BLaER1 treated with 17β-estradiol and CSF1 and Interleukin-3, amounts not matched to agents 10 nM and 100 nM (cell line): ENCODE results near the gene GAGE1.

Experiments
- H3K27ac ChIP-seq, 11 experiments: shearing (Covaris generic); formaldehyde crosslinking; 2 replicates each; pipeline ENCODE4 v1.8.1; 2022
- H3K27me3 ChIP-seq, 11 experiments: shearing (Covaris generic); formaldehyde crosslinking; 2 replicates each; pipeline ENCODE4 v1.8.1; 2022
- H3K36me3 ChIP-seq, 11 experiments: shearing (Covaris generic); formaldehyde crosslinking; 2 replicates each; pipeline ENCODE4 v1.8.1; 2022
- H3K4me1 ChIP-seq, 10 experiments: shearing (Covaris generic); formaldehyde crosslinking; 2 replicates each; pipeline ENCODE4 v1.8.1; 2022
- H3K4me2 ChIP-seq, 11 experiments: shearing (Covaris generic); formaldehyde crosslinking; 2 replicates each; pipeline ENCODE4 v1.8.1; 2022
- H3K4me3 ChIP-seq, 10 experiments: shearing (Covaris generic); formaldehyde crosslinking; 2 replicates each; pipeline ENCODE4 v1.8.1; 2022
- H3K9ac ChIP-seq, 11 experiments: shearing (Covaris generic); formaldehyde crosslinking; 2 replicates each; pipeline ENCODE4 v1.8.1; 2022
- H3K9me3 ChIP-seq, 11 experiments: shearing (Covaris generic); formaldehyde crosslinking; replicated peaks in 1 of 11; 2 replicates each; pipeline ENCODE4 v1.8.1; 2022
- H4K20me1 ChIP-seq, 11 experiments: shearing (Covaris generic); formaldehyde crosslinking; 2 replicates each; pipeline ENCODE4 v1.8.1; 2022
- Cebpa-rat ChIP-seq, 11 experiments: shearing (Covaris generic); IDR thresholded peaks; 2 replicates each; pipeline ENCODE4 v1.8.1; 2022

Gene GAGE1

GRCh38 chrX:49610718-49611310, 12.0 kb downstream of the GAGE1 start:
- H3K27me3 ChIP-seq = peaks cover 67 to 99% (median 86%) of the 10 kb centered on the region in 11 experiments
- H3K36me3 ChIP-seq = no peaks in the 10 kb centered on the region
- no peak overlapping the region for H3K4me2 ChIP-seq
- no peak overlapping the region for H3K9ac ChIP-seq
- TF ChIP-seq Cebpa-rat (IDR thresholded peaks at IDR 0.05) = no peak
- H3K4me3 ChIP-seq = no peak overlapping the region
- no peaks in the 10 kb centered on the region for H3K4me1 ChIP-seq
- H3K27ac ChIP-seq = no peak overlapping the region
- no peaks in the 10 kb centered on the region for H3K9me3 ChIP-seq
- peaks cover 0 to 3% (median 0%) of the 10 kb centered on the region in 11 experiments; a peak in 1 of 22 replicates for H4K20me1 ChIP-seq

GRCh38 chrX:49618574-49618973, 19.8 kb downstream of the GAGE1 start:
- H3K27me3 ChIP-seq = peaks cover 49 to 62% (median 58%) of the 10 kb centered on the region in 11 experiments
- TF ChIP-seq Cebpa-rat (IDR thresholded peaks at IDR 0.05) = no peak
- H3K9me3 ChIP-seq = no peaks in the 10 kb centered on the region
- H3K27ac ChIP-seq = no peak overlapping the region
- no peak overlapping the region for H3K4me2 ChIP-seq
- no peaks in the 10 kb centered on the region for H3K36me3 ChIP-seq
- H3K4me3 ChIP-seq = no peak overlapping the region
- H3K9ac ChIP-seq = no peak overlapping the region
- H3K4me1 ChIP-seq = no peaks in the 10 kb centered on the region
- H4K20me1 ChIP-seq = peaks cover 0 to 3% (median 0%) of the 10 kb centered on the region in 11 experiments; a peak in 3 of 22 replicates

- H3K4me3 ChIP-seq = no peak overlapping the region
Observed at GRCh38 chrX:49627086-49627777, 28.4 kb downstream of the GAGE1 start.

GRCh38 chrX:49644991-49645637, 46.3 kb downstream of the GAGE1 start:
- peaks cover 0 to 6% (median 0%) of the 10 kb centered on the region in 11 experiments; a peak in 5 of 22 replicates for H4K20me1 ChIP-seq
- no peak overlapping the region for H3K9ac ChIP-seq
- no peak overlapping the region for H3K27ac ChIP-seq
- H3K4me3 ChIP-seq = no peak overlapping the region
- H3K9me3 ChIP-seq = peaks cover 0 to 10% (median 0%) of the 10 kb centered on the region in 11 experiments; a peak in 2 of 22 replicates
- 0 out of 20 replicates have a peak, but pooled peaks cover 0 to 4% (median 0%) of the 10 kb centered on the region in 10 experiments for H3K4me1 ChIP-seq
- H3K27me3 ChIP-seq = peaks cover 87 to 100% (median 91%) of the 10 kb centered on the region in 11 experiments
- no peak for TF ChIP-seq Cebpa-rat (IDR thresholded peaks at IDR 0.05)
- H3K36me3 ChIP-seq = no peaks in the 10 kb centered on the region
- no peak overlapping the region for H3K4me2 ChIP-seq

More at GRCh38 chrX:49627086-49627777, 28.4 kb downstream of the GAGE1 start:
- H3K4me2 ChIP-seq = no peak overlapping the region
- peaks cover 10 to 23% (median 19%) of the 10 kb centered on the region in 11 experiments; a peak in 19 of 22 replicates for H3K27me3 ChIP-seq
- H3K9me3 ChIP-seq = peaks cover 33 to 50% (median 40%) of the 10 kb centered on the region in 11 experiments
- H3K27ac ChIP-seq = no peak overlapping the region
- no peak for TF ChIP-seq Cebpa-rat (IDR thresholded peaks at IDR 0.05)
- H3K9ac ChIP-seq = no peak overlapping the region
- no peaks in the 10 kb centered on the region for H3K36me3 ChIP-seq
- H4K20me1 ChIP-seq = no peaks in the 10 kb centered on the region
- H3K4me1 ChIP-seq = no peaks in the 10 kb centered on the region

GRCh38 chrX:49656533-49656932, 57.7 kb downstream of the GAGE1 start:
- Histone ChIP-seq H3K9me3 (no peaks in the 10 kb centered on the region), H3K4me3 (no peak overlapping the region), H4K20me1 (no peaks in the 10 kb centered on the region; a peak in 3 of 22 replicates), H3K27me3 (peaks cover 71 to 98% (median 85%) of the 10 kb centered on the region in 11 experiments), H3K4me1 (no peaks in the 10 kb centered on the region), H3K9ac (no peak overlapping the region), H3K27ac (no peak overlapping the region), H3K36me3 (no peaks in the 10 kb centered on the region), H3K4me2 (no peak overlapping the region)
- TF ChIP-seq Cebpa-rat (IDR thresholded peaks at IDR 0.05) = no peak
